Liver (tissue), 9 donors: ENCODE results near the gene PLB1. TPM values are rescaled to one million over a fixed set of nuclear protein-coding genes. Genes with fewer than 3 reads are reported as not detected.

ENCODE experiments used
- DNase-seq: peaks from one replicate; pipeline ENCODE4 v3.0.0-alpha.2; 2017; ENCODE audit warnings: low spot score
- H3K27ac ChIP-seq, 2 donors: one replicate each; pipeline ENCODE4 v1.7.0; 2013; ENCODE audit warnings: inconsistent platforms in 2 of 2, low read length in 2 of 2, control low read depth in 1 of 2, low read depth in 1 of 2, mild to moderate bottlenecking in 1 of 2
- H3K27me3 ChIP-seq, 4 donors: one replicate each; pipeline versions ENCODE4 v1.6.1 to v1.7.0; 2013; ENCODE audit warnings: low read length in 3 of 4, inconsistent platforms in 1 of 4, mild to moderate bottlenecking in 1 of 4, moderate library complexity in 1 of 4; ENCODE audit not compliant: control insufficient read depth in 4 of 4, insufficient read depth in 4 of 4
- H3K36me3 ChIP-seq, 4 donors: one replicate each; pipeline versions ENCODE4 v1.6.1 to v1.7.0; 2013; ENCODE audit warnings: low read length in 3 of 4, mild to moderate bottlenecking in 3 of 4, low read depth in 1 of 4, moderate library complexity in 1 of 4; ENCODE audit not compliant: control insufficient read depth in 4 of 4, insufficient read depth in 3 of 4
- H3K4me1 ChIP-seq, 4 donors: one replicate each; pipeline versions ENCODE4 v1.6.1 to v1.7.0; 2013; ENCODE audit warnings: low read length in 3 of 4, mild to moderate bottlenecking in 3 of 4, moderate library complexity in 1 of 4; ENCODE audit not compliant: control insufficient read depth in 4 of 4, insufficient read depth in 4 of 4
- H3K4me3 ChIP-seq, 3 donors: one replicate each; pipeline versions ENCODE4 v1.6.1 to v1.7.0; 2013; ENCODE audit warnings: low read length in 3 of 3, control low read depth in 1 of 3, low read depth in 1 of 3, mild to moderate bottlenecking in 1 of 3
- H3K9ac ChIP-seq, 2 donors: one replicate each; pipeline ENCODE4 v1.7.0; 2013; ENCODE audit warnings: low read length in 2 of 2, mild to moderate bottlenecking in 2 of 2, moderate library complexity in 2 of 2, control low read depth in 1 of 2, low read depth in 1 of 2
- H3K9me3 ChIP-seq, 4 donors: one replicate each; pipeline versions ENCODE4 v1.6.1 to v1.7.0; 2013; ENCODE audit warnings: low read length in 3 of 4; ENCODE audit not compliant: control insufficient read depth in 4 of 4
- EGR1 ChIP-seq, 2 donors: IDR thresholded peaks; 2 replicates each; pipeline ENCODE4 v1.6.1; 2016 to 2018; ENCODE audit warnings: antibody characterized with exemption in 2 of 2, low read depth in 2 of 2
- FOXA1 ChIP-seq: IDR thresholded peaks from 2 replicates; pipeline ENCODE4 v1.6.1; 2016; ENCODE audit warnings: antibody characterized with exemption
- FOXA2 ChIP-seq: IDR thresholded peaks from 2 replicates; pipeline ENCODE4 v1.6.1; 2016; ENCODE audit warnings: antibody characterized with exemption
- GABPA ChIP-seq, 2 donors: IDR thresholded peaks in 1 of 2; conservative IDR thresholded peaks in 1 of 2; 2 replicates each; pipeline ENCODE4 v1.6.1; 2016; ENCODE audit warnings: antibody characterized with exemption in 2 of 2, mild to moderate bottlenecking in 1 of 2, moderate library complexity in 1 of 2
- HNF4A ChIP-seq, 2 donors: conservative IDR thresholded peaks; 2 replicates each; pipeline ENCODE4 v1.6.1; 2016; ENCODE audit warnings: antibody characterized with exemption in 2 of 2, mild to moderate bottlenecking in 2 of 2
- HNF4G ChIP-seq: IDR thresholded peaks from 2 replicates; pipeline ENCODE4 v1.6.1; 2016; ENCODE audit warnings: antibody characterized with exemption
- JUND ChIP-seq, 2 donors: IDR thresholded peaks; 2 replicates each; pipeline ENCODE4 v1.6.1; 2016; ENCODE audit warnings: antibody characterized with exemption in 2 of 2
- NR2F2 ChIP-seq: IDR thresholded peaks from 2 replicates; pipeline ENCODE4 v1.6.1; 2016; ENCODE audit warnings: antibody characterized with exemption
- RAD21 ChIP-seq, 2 donors: IDR thresholded peaks; 2 replicates each; pipeline ENCODE4 v1.6.1; 2016; ENCODE audit warnings: antibody characterized with exemption in 2 of 2, mild to moderate bottlenecking in 2 of 2
- RXRA ChIP-seq, 2 donors: IDR thresholded peaks; 2 replicates each; pipeline ENCODE4 v1.6.1; 2017 to 2018; ENCODE audit warnings: antibody characterized with exemption in 2 of 2, mild to moderate bottlenecking in 1 of 2
- SP1 ChIP-seq: IDR thresholded peaks from 2 replicates; pipeline ENCODE4 v1.6.1; 2018; ENCODE audit warnings: antibody characterized with exemption, mild to moderate bottlenecking
- TAF1 ChIP-seq: conservative IDR thresholded peaks from 2 replicates; pipeline ENCODE4 v1.6.1; 2016; ENCODE audit warnings: antibody characterized with exemption, mild to moderate bottlenecking
- YY1 ChIP-seq: IDR thresholded peaks from 2 replicates; pipeline ENCODE4 v1.6.1; 2016; ENCODE audit warnings: antibody characterized with exemption, mild to moderate bottlenecking
- WGBS: extraction: QIAGEN DNeasy Blood & Tissue Kit; methylation state at CpG from one replicate; pipeline ENCODE4 v1.1.7; 2013; 5-methylcytosine and 5-hydroxymethylcytosine counted together
- polyA plus RNA-seq, 2 donors: library from polyadenylated mRNA; stranded (reverse) in 1 of 2; unstranded in 1 of 2; fragments of 200-250 nt in 1 of 2; fragments of >200 nt in 1 of 2; fragmentation: Nextera tagmentation in 1 of 2; extraction: Ambion mirVana in 1 of 2; gene quantifications; one replicate each; pipeline versions ENCODE4 v1.2.1 to v1.2.3, GENCODE V29; 2013 to 2015
- total RNA-seq, 2 donors: library from RNA; depleted of rRNA; stranded (reverse); fragments of >200 nt; gene quantifications; one replicate each; pipeline ENCODE4 v1.2.3, GENCODE V29; 2014
- TF ChIP-seq, protein P1 (sequence below): IDR thresholded peaks from 2 replicates; pipeline ENCODE4 v1.6.1; 2016; ENCODE audit warnings: antibody characterized with exemption
- TF ChIP-seq, protein P2 (sequence below): IDR thresholded peaks from 2 replicates; pipeline ENCODE4 v1.6.1; 2016; ENCODE audit warnings: antibody characterized with exemption
- TF ChIP-seq, protein P3 (sequence below): IDR thresholded peaks from 2 replicates; pipeline ENCODE4 v1.6.1; 2016; ENCODE audit warnings: antibody characterized with exemption, mild to moderate bottlenecking
- TF ChIP-seq, protein P4 (sequence below): IDR thresholded peaks from 2 replicates; pipeline ENCODE4 v1.6.1; 2016; ENCODE audit warnings: antibody characterized with exemption
- TF ChIP-seq, protein P5 (sequence below): fragments of 150-350 bp; IDR thresholded peaks from 2 replicates; pipeline ENCODE4 v1.5.1; 2017; ENCODE audit warnings: improper control_type of control experiment, low read depth, low read length; ENCODE audit not compliant: missing input control
- donor health status: healthy.
- donor health status: healthy.
- donor health status: healthy.
- donor health status: healthy.
- donor health status: healthy.

The PLB1 gene
- total and polyA plus RNA-seq, 4 donors = 0.58 to 4.5 (median 1.6) TPM

DNA sequence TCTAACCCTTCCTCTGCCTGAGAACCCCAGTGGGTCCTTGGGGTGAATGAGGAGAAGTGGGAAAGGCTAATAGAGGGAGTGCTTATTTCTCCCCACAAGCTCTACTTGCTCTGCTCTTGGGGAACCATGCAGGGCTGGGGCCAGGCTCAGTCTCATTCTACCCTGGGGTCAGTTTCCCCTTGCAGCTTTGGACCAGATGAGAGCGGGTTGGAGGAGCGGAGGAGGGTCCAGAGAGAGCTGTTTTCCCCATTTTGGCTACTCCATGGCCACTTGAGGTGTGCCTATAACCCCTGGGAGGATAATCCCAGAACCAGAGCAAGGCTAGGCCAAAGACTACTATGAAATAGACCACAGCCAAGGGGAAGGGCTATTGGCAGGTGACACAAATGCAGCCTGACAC, 29.6 kb downstream of the PLB1 start:
- Histone ChIP-seq H3K27ac (no peak overlapping the region), H3K4me1 (no peaks in the 10 kb centered on the region), H3K9ac (no peak overlapping the region), H3K9me3 (no peaks in the 10 kb centered on the region), H3K4me3 (no peak overlapping the region), H3K27me3 (peaks cover 0 to 4% (median 0%) of the 10 kb centered on the region in 4 donors), H3K36me3 (no peaks in the 10 kb centered on the region)
- TF ChIP-seq GABPA (IDR thresholded peaks at IDR 0.05 in 1 of 2, conservative IDR thresholded peaks at IDR 0.05 in 1 of 2) (no peak), EGR1 (IDR thresholded peaks at IDR 0.05; ENCODE audit: low read depth in 2 of 2) (no peak), RAD21 (IDR thresholded peaks at IDR 0.05) (no peak), HNF4G (no peak), RXRA (IDR thresholded peaks at IDR 0.05) (no peak), JUND (IDR thresholded peaks at IDR 0.05) (no peak), YY1 (no peak), SP1 (no peak), TAF1 (no peak), FOXA2 (no peak), HNF4A (conservative IDR thresholded peaks at IDR 0.05) (no peak), FOXA1 (no peak), NR2F2 (no peak)
- TF ChIP-seq, protein P1, sequence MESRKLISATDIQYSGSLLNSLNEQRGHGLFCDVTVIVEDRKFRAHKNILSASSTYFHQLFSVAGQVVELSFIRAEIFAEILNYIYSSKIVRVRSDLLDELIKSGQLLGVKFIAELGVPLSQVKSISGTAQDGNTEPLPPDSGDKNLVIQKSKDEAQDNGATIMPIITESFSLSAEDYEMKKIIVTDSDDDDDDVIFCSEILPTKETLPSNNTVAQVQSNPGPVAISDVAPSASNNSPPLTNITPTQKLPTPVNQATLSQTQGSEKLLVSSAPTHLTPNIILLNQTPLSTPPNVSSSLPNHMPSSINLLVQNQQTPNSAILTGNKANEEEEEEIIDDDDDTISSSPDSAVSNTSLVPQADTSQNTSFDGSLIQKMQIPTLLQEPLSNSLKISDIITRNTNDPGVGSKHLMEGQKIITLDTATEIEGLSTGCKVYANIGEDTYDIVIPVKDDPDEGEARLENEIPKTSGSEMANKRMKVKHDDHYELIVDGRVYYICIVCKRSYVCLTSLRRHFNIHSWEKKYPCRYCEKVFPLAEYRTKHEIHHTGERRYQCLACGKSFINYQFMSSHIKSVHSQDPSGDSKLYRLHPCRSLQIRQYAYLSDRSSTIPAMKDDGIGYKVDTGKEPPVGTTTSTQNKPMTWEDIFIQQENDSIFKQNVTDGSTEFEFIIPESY = no peak
- TF ChIP-seq, protein P2, sequence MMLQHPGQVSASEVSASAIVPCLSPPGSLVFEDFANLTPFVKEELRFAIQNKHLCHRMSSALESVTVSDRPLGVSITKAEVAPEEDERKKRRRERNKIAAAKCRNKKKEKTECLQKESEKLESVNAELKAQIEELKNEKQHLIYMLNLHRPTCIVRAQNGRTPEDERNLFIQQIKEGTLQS = no peak
- TF ChIP-seq, protein P3, sequence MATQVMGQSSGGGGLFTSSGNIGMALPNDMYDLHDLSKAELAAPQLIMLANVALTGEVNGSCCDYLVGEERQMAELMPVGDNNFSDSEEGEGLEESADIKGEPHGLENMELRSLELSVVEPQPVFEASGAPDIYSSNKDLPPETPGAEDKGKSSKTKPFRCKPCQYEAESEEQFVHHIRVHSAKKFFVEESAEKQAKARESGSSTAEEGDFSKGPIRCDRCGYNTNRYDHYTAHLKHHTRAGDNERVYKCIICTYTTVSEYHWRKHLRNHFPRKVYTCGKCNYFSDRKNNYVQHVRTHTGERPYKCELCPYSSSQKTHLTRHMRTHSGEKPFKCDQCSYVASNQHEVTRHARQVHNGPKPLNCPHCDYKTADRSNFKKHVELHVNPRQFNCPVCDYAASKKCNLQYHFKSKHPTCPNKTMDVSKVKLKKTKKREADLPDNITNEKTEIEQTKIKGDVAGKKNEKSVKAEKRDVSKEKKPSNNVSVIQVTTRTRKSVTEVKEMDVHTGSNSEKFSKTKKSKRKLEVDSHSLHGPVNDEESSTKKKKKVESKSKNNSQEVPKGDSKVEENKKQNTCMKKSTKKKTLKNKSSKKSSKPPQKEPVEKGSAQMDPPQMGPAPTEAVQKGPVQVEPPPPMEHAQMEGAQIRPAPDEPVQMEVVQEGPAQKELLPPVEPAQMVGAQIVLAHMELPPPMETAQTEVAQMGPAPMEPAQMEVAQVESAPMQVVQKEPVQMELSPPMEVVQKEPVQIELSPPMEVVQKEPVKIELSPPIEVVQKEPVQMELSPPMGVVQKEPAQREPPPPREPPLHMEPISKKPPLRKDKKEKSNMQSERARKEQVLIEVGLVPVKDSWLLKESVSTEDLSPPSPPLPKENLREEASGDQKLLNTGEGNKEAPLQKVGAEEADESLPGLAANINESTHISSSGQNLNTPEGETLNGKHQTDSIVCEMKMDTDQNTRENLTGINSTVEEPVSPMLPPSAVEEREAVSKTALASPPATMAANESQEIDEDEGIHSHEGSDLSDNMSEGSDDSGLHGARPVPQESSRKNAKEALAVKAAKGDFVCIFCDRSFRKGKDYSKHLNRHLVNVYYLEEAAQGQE = no peak
- TF ChIP-seq, protein P4, sequence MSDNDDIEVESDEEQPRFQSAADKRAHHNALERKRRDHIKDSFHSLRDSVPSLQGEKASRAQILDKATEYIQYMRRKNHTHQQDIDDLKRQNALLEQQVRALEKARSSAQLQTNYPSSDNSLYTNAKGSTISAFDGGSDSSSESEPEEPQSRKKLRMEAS = no peak
- TF ChIP-seq, protein P5, sequence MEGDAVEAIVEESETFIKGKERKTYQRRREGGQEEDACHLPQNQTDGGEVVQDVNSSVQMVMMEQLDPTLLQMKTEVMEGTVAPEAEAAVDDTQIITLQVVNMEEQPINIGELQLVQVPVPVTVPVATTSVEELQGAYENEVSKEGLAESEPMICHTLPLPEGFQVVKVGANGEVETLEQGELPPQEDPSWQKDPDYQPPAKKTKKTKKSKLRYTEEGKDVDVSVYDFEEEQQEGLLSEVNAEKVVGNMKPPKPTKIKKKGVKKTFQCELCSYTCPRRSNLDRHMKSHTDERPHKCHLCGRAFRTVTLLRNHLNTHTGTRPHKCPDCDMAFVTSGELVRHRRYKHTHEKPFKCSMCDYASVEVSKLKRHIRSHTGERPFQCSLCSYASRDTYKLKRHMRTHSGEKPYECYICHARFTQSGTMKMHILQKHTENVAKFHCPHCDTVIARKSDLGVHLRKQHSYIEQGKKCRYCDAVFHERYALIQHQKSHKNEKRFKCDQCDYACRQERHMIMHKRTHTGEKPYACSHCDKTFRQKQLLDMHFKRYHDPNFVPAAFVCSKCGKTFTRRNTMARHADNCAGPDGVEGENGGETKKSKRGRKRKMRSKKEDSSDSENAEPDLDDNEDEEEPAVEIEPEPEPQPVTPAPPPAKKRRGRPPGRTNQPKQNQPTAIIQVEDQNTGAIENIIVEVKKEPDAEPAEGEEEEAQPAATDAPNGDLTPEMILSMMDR = no peak
- 96% methylated on average over 2 of the region's 2 CpGs for WGBS
- DNase-seq = no peak
